Endothelial cell (in vitro differentiated cells): ENCODE results near the gene SRRM3. TPM values are rescaled to one million over a fixed set of nuclear protein-coding genes. Genes with fewer than 3 reads are reported as not detected.

Experiments used
- DNase-seq: peaks from one replicate; pipeline ENCODE4 v3.0.0; 2021; ENCODE audit warnings: low spot score
- H3K27ac Mint-ChIP-seq: one replicate; pipeline ENCODE4 v1.8.0; 2021; ENCODE audit warnings: mixed read lengths, inconsistent platforms; ENCODE audit not compliant: unreplicated experiment
- H3K27me3 Mint-ChIP-seq: one replicate; pipeline ENCODE4 v1.8.0; 2021; ENCODE audit warnings: mild to moderate bottlenecking, moderate library complexity, mixed read lengths, inconsistent platforms; ENCODE audit not compliant: unreplicated experiment
- H3K36me3 Mint-ChIP-seq: one replicate; pipeline ENCODE4 v1.8.0; 2021; ENCODE audit warnings: mild to moderate bottlenecking, low read depth, mixed read lengths, inconsistent platforms; ENCODE audit not compliant: unreplicated experiment
- H3K4me1 Mint-ChIP-seq: one replicate; pipeline ENCODE4 v1.8.0; 2021; ENCODE audit warnings: mild to moderate bottlenecking, mixed read lengths, inconsistent platforms; ENCODE audit not compliant: unreplicated experiment
- H3K4me3 Mint-ChIP-seq: one replicate; pipeline ENCODE4 v1.8.0; 2021; ENCODE audit warnings: mild to moderate bottlenecking, mixed read lengths, inconsistent platforms; ENCODE audit not compliant: unreplicated experiment
- H3K9me3 Mint-ChIP-seq: one replicate; pipeline ENCODE4 v1.8.0; 2021; ENCODE audit warnings: mixed read lengths, inconsistent platforms; ENCODE audit not compliant: unreplicated experiment
- total RNA-seq: library from RNA; stranded (reverse); fragmentation: NEBNext Ultra II Directional; extraction: Animal tissue kit (Norgen Biotek cat#: 25700); gene quantifications from one replicate; pipeline ENCODE4 v1.2.1, GENCODE V29; 2021; ENCODE audit not compliant: unreplicated experiment
- TF ChIP-seq, protein P1 (sequence below): fragments of 200-600 bp; sonication (generic); IDR thresholded peaks from one replicate; pipeline ENCODE4 v1.5.0; 2021; ENCODE audit warnings: antibody characterized with exemption; ENCODE audit not compliant: unreplicated experiment

Gene SRRM3
- total RNA-seq, 1 donor from 2014 or later, result 27.1 TPM

DNA sequence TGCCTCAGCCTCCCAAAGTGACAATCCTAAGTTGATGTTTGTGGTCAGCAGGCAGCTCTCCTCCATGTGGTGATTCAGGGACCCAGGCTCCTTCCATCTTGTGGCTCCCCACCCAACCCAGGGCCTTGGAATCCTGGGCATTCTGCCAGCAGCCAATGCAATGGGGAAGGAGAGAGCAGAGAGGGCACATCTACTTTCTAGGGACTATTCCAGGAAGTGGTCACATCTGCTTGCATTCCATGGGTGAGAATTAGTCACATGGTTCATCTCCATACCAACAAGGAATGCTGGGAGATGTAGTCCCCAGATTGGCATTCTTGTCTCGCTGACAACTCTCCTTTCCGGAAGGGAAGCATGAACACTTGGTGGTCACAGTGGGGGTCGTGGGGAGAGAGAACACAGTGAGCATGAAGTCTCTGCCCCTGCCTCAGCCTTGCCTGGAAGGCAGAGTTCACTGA lies 9.9 kb upstream of the SRRM3 start:
- Mint-ChIP-seq H3K4me1 (no peaks in the 10 kb centered on the region), H3K27ac (no peak overlapping the region), H3K4me3 (no peak overlapping the region)

DNA sequence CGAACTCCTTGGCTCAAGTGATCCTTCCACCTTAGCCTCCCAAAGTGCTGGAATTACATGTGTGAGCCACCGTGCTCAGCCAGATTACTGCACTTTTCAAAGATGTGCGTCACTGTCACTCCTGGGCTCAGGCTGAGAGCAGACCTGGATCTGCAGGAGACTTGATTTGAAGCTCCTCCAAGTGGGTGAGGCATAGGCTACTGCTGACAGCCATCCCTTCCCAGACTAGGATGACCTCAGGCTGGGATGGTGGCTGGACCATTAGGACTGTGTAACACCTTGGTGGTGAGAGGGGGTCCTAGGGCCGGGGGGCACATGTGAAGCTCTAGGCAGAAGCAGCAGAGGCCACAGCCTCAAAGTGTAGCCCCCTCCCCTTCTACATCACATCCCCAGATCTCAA lies 8.2 kb upstream of the SRRM3 start:
- Mint-ChIP-seq H3K4me1 (no peaks in the 10 kb centered on the region), H3K27ac (no peak overlapping the region), H3K36me3 (no peaks in the 10 kb centered on the region), H3K9me3 (no peaks in the 10 kb centered on the region), H3K27me3 (peaks cover 4% of the 10 kb centered on the region), H3K4me3 (no peak overlapping the region)
- TF ChIP-seq, protein P1, sequence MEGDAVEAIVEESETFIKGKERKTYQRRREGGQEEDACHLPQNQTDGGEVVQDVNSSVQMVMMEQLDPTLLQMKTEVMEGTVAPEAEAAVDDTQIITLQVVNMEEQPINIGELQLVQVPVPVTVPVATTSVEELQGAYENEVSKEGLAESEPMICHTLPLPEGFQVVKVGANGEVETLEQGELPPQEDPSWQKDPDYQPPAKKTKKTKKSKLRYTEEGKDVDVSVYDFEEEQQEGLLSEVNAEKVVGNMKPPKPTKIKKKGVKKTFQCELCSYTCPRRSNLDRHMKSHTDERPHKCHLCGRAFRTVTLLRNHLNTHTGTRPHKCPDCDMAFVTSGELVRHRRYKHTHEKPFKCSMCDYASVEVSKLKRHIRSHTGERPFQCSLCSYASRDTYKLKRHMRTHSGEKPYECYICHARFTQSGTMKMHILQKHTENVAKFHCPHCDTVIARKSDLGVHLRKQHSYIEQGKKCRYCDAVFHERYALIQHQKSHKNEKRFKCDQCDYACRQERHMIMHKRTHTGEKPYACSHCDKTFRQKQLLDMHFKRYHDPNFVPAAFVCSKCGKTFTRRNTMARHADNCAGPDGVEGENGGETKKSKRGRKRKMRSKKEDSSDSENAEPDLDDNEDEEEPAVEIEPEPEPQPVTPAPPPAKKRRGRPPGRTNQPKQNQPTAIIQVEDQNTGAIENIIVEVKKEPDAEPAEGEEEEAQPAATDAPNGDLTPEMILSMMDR, result no peak
- no peak for DNase-seq

More for the DNA sequence above, 9.9 kb upstream of the SRRM3 start:
- Mint-ChIP-seq H3K36me3 (no peaks in the 10 kb centered on the region), H3K9me3 (no peaks in the 10 kb centered on the region), H3K27me3 (peaks cover 6% of the 10 kb centered on the region)
- DNase-seq, result peak; percentile 51
- TF ChIP-seq, protein P1, result no peak

DNA sequence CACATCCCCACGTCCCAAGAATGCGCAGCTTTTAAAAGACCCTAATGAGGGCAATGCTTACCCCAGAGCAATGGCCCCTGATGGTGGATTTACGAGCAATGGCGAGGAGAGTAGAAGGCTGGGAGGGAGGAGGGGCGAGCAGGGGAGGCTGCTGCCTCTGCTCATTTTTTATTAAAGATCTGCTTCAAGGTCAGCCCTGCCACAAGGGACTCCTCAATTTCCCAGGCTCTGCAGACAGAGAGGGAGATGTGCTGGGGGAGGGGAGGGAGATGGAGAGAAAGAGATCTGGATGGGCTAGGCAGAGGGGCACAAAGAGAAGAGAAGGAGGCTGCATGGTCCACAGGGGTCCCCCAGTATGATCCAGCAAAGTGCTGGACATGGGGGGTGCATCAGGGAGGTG lies 7.8 kb upstream of the SRRM3 start:
- H3K9me3 Mint-ChIP-seq, result no peaks in the 10 kb centered on the region
- no peak overlapping the region for H3K4me3 Mint-ChIP-seq
- no peak for DNase-seq
- no peaks in the 10 kb centered on the region for H3K36me3 Mint-ChIP-seq
- TF ChIP-seq, protein P1, result no peak
- H3K27me3 Mint-ChIP-seq, result peaks cover 4% of the 10 kb centered on the region
- H3K4me1 Mint-ChIP-seq, result no peaks in the 10 kb centered on the region
- no peak overlapping the region for H3K27ac Mint-ChIP-seq

DNA sequence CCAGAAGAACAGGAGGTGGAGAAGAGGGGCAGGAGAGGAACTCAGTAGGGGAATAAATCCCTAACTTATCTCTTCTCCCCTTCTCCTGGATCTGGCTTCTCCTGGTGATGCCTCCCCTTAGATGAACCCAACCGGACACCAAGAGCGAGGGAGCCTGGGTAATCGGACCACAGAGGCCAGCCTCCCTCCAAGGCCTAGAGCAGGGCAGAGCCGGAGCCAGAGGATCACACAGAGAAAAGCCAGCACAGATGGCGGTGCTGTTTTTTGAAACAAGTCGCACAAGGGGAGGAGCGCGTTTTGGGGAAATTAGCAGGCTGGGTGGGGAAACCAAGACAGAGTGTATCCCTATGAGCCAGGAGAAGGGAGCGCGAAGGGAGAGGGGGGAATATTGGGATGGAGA lies 4.9 kb upstream of the SRRM3 start:
- TF ChIP-seq, protein P1, result no peak
- H3K27me3 Mint-ChIP-seq, result no peaks in the 10 kb centered on the region
- H3K4me3 Mint-ChIP-seq, result no peak overlapping the region
- DNase-seq, result no peak
- no peaks in the 10 kb centered on the region for H3K4me1 Mint-ChIP-seq
- H3K27ac Mint-ChIP-seq, result no peak overlapping the region
- H3K36me3 Mint-ChIP-seq, result no peaks in the 10 kb centered on the region
- no peaks in the 10 kb centered on the region for H3K9me3 Mint-ChIP-seq

DNA sequence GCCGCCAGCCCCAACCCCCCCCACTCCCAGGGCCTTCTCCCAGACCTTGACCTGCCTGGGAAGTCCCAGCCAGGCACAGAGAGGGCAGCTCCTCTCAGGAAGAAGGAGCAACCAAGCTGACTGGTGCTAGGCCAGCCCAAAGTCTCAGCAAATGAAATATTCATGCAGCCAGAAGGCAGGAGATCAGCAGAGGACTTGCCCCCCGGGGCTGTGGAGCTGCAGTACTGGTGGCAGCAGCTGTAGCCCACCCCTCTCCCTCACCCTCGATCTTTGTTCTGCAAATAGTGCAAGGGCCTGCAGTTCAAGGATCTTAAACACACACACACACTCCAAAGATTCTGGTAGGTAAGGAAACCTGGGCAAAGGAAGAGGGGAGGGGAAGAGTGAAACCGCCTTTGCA lies 3.5 kb upstream of the SRRM3 start:
- Mint-ChIP-seq H3K4me1 (no peaks in the 10 kb centered on the region), H3K4me3 (no peak overlapping the region), H3K27me3 (no peaks in the 10 kb centered on the region), H3K9me3 (no peaks in the 10 kb centered on the region), H3K27ac (no peak overlapping the region), H3K36me3 (no peaks in the 10 kb centered on the region)
- no peak for DNase-seq
- TF ChIP-seq, protein P1, result no peak
